Activated CD4-positive, alpha-beta memory T cell treated with anti-CD3 and anti-CD28 coated beads for 36 hours (primary cell): ENCODE results near the gene YIPF3. TPM values are rescaled to one million over a fixed set of nuclear protein-coding genes. Genes with fewer than 3 reads are reported as not detected.

Experiments
- CTCF ChIA-PET: fragments of 350-600 bp; sonication (Branson Sonifier 250); formaldehyde crosslinking; loops from one replicate; lab custom pipeline; 2021; ENCODE audit warnings: antibody characterized with exemption, inconsistent platforms; lab: Charles Lee
- POLR2A ChIA-PET: fragments of 350-600 bp; sonication (Branson Sonifier 250); formaldehyde crosslinking; loops from one replicate; lab custom pipeline; 2021; ENCODE audit warnings: antibody characterized with exemption; lab: Charles Lee
- DNase-seq: peaks from one replicate; pipeline ENCODE4 v3.0.0-alpha.2; 2020
- H3K27ac Mint-ChIP-seq: one replicate; pipeline ENCODE4 v1.8.0; 2021; ENCODE audit warnings: mixed read lengths
- H3K27me3 Mint-ChIP-seq: one replicate; pipeline ENCODE4 v1.8.0; 2021; ENCODE audit warnings: mixed read lengths
- H3K36me3 Mint-ChIP-seq: one replicate; pipeline ENCODE4 v1.8.0; 2021; ENCODE audit warnings: mixed read lengths
- H3K4me1 Mint-ChIP-seq: one replicate; pipeline ENCODE4 v1.8.0; 2021; ENCODE audit warnings: low read depth, mixed read lengths
- H3K4me3 Mint-ChIP-seq: one replicate; pipeline ENCODE4 v1.8.0; 2021; ENCODE audit warnings: mild to moderate bottlenecking, mixed read lengths
- H3K9me3 Mint-ChIP-seq: one replicate; pipeline ENCODE4 v1.8.0; 2021; ENCODE audit warnings: mixed read lengths
- intact Hi-C: fragments of 100-400 bp; cut with micrococcal nuclease; formaldehyde crosslinking; loops from one replicate; pipeline ENCODE4 v1.15.1; 2023
- total RNA-seq, 2 experiments: library from RNA; stranded (reverse); gene quantifications; one replicate each; pipeline ENCODE4 v1.2.3, GENCODE V29; 2021

The YIPF3 gene
- total RNA-seq, 2 experiments from 2014 or later = 38.3 to 39.3 TPM

GRCh38 chr6:43523284-43523683 lies 6.6 kb upstream of the YIPF3 start:
- no peaks in the 10 kb centered on the region for H3K4me1 Mint-ChIP-seq
- ChIA-PET CTCF (no interaction called here), POLR2A (no interaction called here)
- intact Hi-C loops = no loop called here
- H3K27ac Mint-ChIP-seq = no peak overlapping the region
- DNase-seq = no peak
- no peak overlapping the region for H3K4me3 Mint-ChIP-seq
- H3K36me3 Mint-ChIP-seq = peaks cover 65% of the 10 kb centered on the region
- no peaks in the 10 kb centered on the region for H3K27me3 Mint-ChIP-seq
- no peaks in the 10 kb centered on the region for H3K9me3 Mint-ChIP-seq

GRCh38 chr6:43522547-43523261 lies 6.0 kb upstream of the YIPF3 start:
- DNase-seq = no peak
- intact Hi-C loops = no loop called here
- no peak overlapping the region for H3K4me3 Mint-ChIP-seq
- ChIA-PET CTCF (interaction anchor here (1.3 kb wide), 1 partner anchor 16 kb away, joined by 5 read pairs; no protein-coding TSS in a partner anchor), POLR2A (interaction anchor here (0.7 to 1.1 kb wide), 2 partner anchors 10 to 27 kb away, joined by 3 to 4 read pairs; no protein-coding TSS in a partner anchor)
- H3K27ac Mint-ChIP-seq = no peak overlapping the region
- no peaks in the 10 kb centered on the region for H3K4me1 Mint-ChIP-seq
- no peaks in the 10 kb centered on the region for H3K9me3 Mint-ChIP-seq
- peaks cover 61% of the 10 kb centered on the region for H3K36me3 Mint-ChIP-seq
- H3K27me3 Mint-ChIP-seq = no peaks in the 10 kb centered on the region

GRCh38 chr6:43521836-43522235 lies 5.1 kb upstream of the YIPF3 start:
- ChIA-PET POLR2A (interaction anchor here (0.7 to 1.3 kb wide), 4 partner anchors 10 to 107 kb away, joined by 3 to 6 read pairs (median 4); partner anchors contain the start of gene GTPBP2), CTCF (interaction anchor here (1.3 kb wide), 1 partner anchor 16 kb away, joined by 5 read pairs; no protein-coding TSS in a partner anchor)
- Mint-ChIP-seq H3K27me3 (no peaks in the 10 kb centered on the region), H3K4me1 (no peaks in the 10 kb centered on the region), H3K36me3 (peaks cover 53% of the 10 kb centered on the region), H3K27ac (no peak overlapping the region), H3K9me3 (no peaks in the 10 kb centered on the region), H3K4me3 (no peak overlapping the region)
- DNase-seq = no peak
- intact Hi-C loops = no loop called here

GRCh38 chr6:43520097-43520496 lies 3.4 kb upstream of the YIPF3 start:
- H3K4me3 Mint-ChIP-seq = no peak overlapping the region
- H3K27me3 Mint-ChIP-seq = no peaks in the 10 kb centered on the region
- H3K36me3 Mint-ChIP-seq = peaks cover 46% of the 10 kb centered on the region
- H3K9me3 Mint-ChIP-seq = no peaks in the 10 kb centered on the region
- intact Hi-C loops = no loop called here
- CTCF ChIA-PET = interaction anchor here (2.5 kb wide), 1 partner anchor 14 kb away, joined by 9 read pairs; no protein-coding TSS in a partner anchor
- peaks cover 13% of the 10 kb centered on the region for H3K4me1 Mint-ChIP-seq
- POLR2A ChIA-PET = interaction anchor here (0.6 to 1.7 kb wide), 2 partner anchors 43 to 51 kb away, joined by 3 to 6 read pairs; no protein-coding TSS in a partner anchor
- DNase-seq = no peak
- no peak overlapping the region for H3K27ac Mint-ChIP-seq

GRCh38 chr6:43517505-43518357 lies 1.0 kb upstream of the YIPF3 start:
- Mint-ChIP-seq H3K27me3 (no peaks in the 10 kb centered on the region), H3K9me3 (no peaks in the 10 kb centered on the region), H3K27ac (no peak overlapping the region), H3K4me1 (peaks cover 25% of the 10 kb centered on the region), H3K36me3 (peaks cover 38% of the 10 kb centered on the region), H3K4me3 (no peak overlapping the region)
- POLR2A ChIA-PET = interaction anchor here (0.6 to 1.9 kb wide), 5 partner anchors 8 to 294 kb away, joined by 3 to 7 read pairs (median 3); partner anchors contain the start of genes DLK2 and GTPBP2
- DNase-seq = no peak
- intact Hi-C loops = loop anchor here (1.0 to 5.0 kb wide), 5 partner anchors 41 to 588 kb away; partner anchors contain the start of genes CNPY3, TJAP1 and ZNF318
- CTCF ChIA-PET = interaction anchor here (0.8 to 3.2 kb wide), 4 partner anchors 10 to 289 kb away, joined by 3 to 33 read pairs (median 4); partner anchors contain the start of genes ABCC10 and DNPH1

- H3K9me3 Mint-ChIP-seq = no peaks in the 10 kb centered on the region
- POLR2A ChIA-PET = interaction anchor here (0.8 to 1.9 kb wide), 7 partner anchors 9 to 292 kb away, joined by 3 to 7 read pairs (median 3); partner anchors contain the start of gene DLK2
- H3K27me3 Mint-ChIP-seq = no peaks in the 10 kb centered on the region
- CTCF ChIA-PET = interaction anchor here (0.7 to 3.2 kb wide), 4 partner anchors 9 to 302 kb away, joined by 3 to 33 read pairs (median 4); partner anchors contain the start of gene DLK2
- DNase-seq = no peak
- H3K4me1 Mint-ChIP-seq = peaks cover 27% of the 10 kb centered on the region
- H3K36me3 Mint-ChIP-seq = peaks cover 38% of the 10 kb centered on the region
- no peak overlapping the region for H3K27ac Mint-ChIP-seq
- intact Hi-C loops = loop anchor here (2.0 to 5.0 kb wide), 2 partner anchors 40 to 149 kb away; partner anchors contain the start of genes TJAP1 and ZNF318
- H3K4me3 Mint-ChIP-seq = no peak overlapping the region
Observed at GRCh38 chr6:43516367-43516696, 394 bp downstream of the YIPF3 start.

GRCh38 chr6:43515808-43516207 lies 918 bp downstream of the YIPF3 start:
- H3K9me3 Mint-ChIP-seq = no peaks in the 10 kb centered on the region
- no peak overlapping the region for H3K27ac Mint-ChIP-seq
- no peak for DNase-seq
- CTCF ChIA-PET = interaction anchor here (3.2 kb wide), 1 partner anchor 9 kb away, joined by 33 read pairs; no protein-coding TSS in a partner anchor
- no peaks in the 10 kb centered on the region for H3K27me3 Mint-ChIP-seq
- intact Hi-C loops = loop anchor here (2.0 to 5.0 kb wide), 2 partner anchors 39 to 149 kb away; partner anchors contain the start of genes TJAP1 and ZNF318
- H3K36me3 Mint-ChIP-seq = peaks cover 36% of the 10 kb centered on the region
- POLR2A ChIA-PET = interaction anchor here (1.2 kb wide), 1 partner anchor 16 kb away, joined by 3 read pairs; no protein-coding TSS in a partner anchor
- no peak overlapping the region for H3K4me3 Mint-ChIP-seq
- peaks cover 28% of the 10 kb centered on the region for H3K4me1 Mint-ChIP-seq

GRCh38 chr6:43511824-43512415 lies 4.8 kb downstream of the YIPF3 start:
- no peaks in the 10 kb centered on the region for H3K9me3 Mint-ChIP-seq
- H3K27me3 Mint-ChIP-seq = peaks cover 17% of the 10 kb centered on the region
- ChIA-PET CTCF (interaction anchor here (0.7 to 1.4 kb wide), 3 partner anchors 24 to 283 kb away, joined by 3 read pairs; no protein-coding TSS in a partner anchor), POLR2A (no interaction called here)
- intact Hi-C loops = no loop called here
- no peak for DNase-seq
- no peak overlapping the region for H3K4me3 Mint-ChIP-seq
- H3K36me3 Mint-ChIP-seq = peaks cover 24% of the 10 kb centered on the region
- H3K27ac Mint-ChIP-seq = no peak overlapping the region
- H3K4me1 Mint-ChIP-seq = peaks cover 38% of the 10 kb centered on the region

- intact Hi-C loops = no loop called here
- DNase-seq = no peak
- Mint-ChIP-seq H3K27ac (no peak overlapping the region), H3K4me3 (peak overlapping the region; percentile 70), H3K27me3 (peaks cover 17% of the 10 kb centered on the region), H3K36me3 (peaks cover 22% of the 10 kb centered on the region), H3K4me1 (peaks cover 31% of the 10 kb centered on the region), H3K9me3 (no peaks in the 10 kb centered on the region)
- ChIA-PET CTCF (interaction anchor here (1.0 to 5.8 kb wide), 2 partner anchors 202 to 247 kb away, joined by 3 to 60 read pairs; partner anchors contain the start of gene CRIP3), POLR2A (interaction anchor here (0.6 to 1.5 kb wide), 2 partner anchors 56 to 764 kb away, joined by 3 read pairs; partner anchors contain the start of gene DLK2)
Observed at GRCh38 chr6:43510827-43511163, 5.9 kb downstream of the YIPF3 start.

- Mint-ChIP-seq H3K9me3 (no peaks in the 10 kb centered on the region), H3K4me3 (peak within 1 kb of the TSS; percentile 70), H3K36me3 (peaks cover 20% of the 10 kb centered on the region), H3K27ac (no peak within 1 kb of the TSS), H3K27me3 (peaks cover 17% of the 10 kb centered on the region), H3K4me1 (peaks cover 26% of the 10 kb centered on the region)
- ChIA-PET POLR2A (interaction anchor here (0.6 to 1.5 kb wide), 4 partner anchors 55 to 763 kb away, joined by 3 to 4 read pairs (median 3); partner anchors contain the start of gene DLK2), CTCF (interaction anchor here (0.5 to 5.8 kb wide), 8 partner anchors 14 to 281 kb away, joined by 3 to 60 read pairs (median 3); partner anchors contain the start of genes CRIP3 and DNPH1)
- DNase-seq = peak; percentile 81
- intact Hi-C loops = no loop called here
Observed at GRCh38 chr6:43509984-43510826, 6.5 kb downstream of the YIPF3 start, which contains the start of gene LRRC73. Gene LRRC73, minus strand, starts transcription at chr6:43510346. Its CDS starts 561 bp downstream, at chr6:43509785.
